Astrocyte (in vitro differentiated cells and primary cell): ENCODE results near the gene FXYD4.

Source experiments
- EZH2 ChIP-seq: IDR thresholded peaks from 2 replicates; pipeline ENCODE4 v1.6.1; 2012; ENCODE audit warnings: mild to moderate bottlenecking, low read length, inconsistent platforms; ENCODE audit not compliant: insufficient read depth
- TF ChIP-seq, protein P1 (sequence below): IDR thresholded peaks from 2 replicates; pipeline ENCODE4 v1.5.1; 2011; ENCODE audit warnings: low read depth, mild to moderate bottlenecking, inconsistent platforms, low read length, moderate library complexity; ENCODE audit not compliant: insufficient read depth

DNA sequence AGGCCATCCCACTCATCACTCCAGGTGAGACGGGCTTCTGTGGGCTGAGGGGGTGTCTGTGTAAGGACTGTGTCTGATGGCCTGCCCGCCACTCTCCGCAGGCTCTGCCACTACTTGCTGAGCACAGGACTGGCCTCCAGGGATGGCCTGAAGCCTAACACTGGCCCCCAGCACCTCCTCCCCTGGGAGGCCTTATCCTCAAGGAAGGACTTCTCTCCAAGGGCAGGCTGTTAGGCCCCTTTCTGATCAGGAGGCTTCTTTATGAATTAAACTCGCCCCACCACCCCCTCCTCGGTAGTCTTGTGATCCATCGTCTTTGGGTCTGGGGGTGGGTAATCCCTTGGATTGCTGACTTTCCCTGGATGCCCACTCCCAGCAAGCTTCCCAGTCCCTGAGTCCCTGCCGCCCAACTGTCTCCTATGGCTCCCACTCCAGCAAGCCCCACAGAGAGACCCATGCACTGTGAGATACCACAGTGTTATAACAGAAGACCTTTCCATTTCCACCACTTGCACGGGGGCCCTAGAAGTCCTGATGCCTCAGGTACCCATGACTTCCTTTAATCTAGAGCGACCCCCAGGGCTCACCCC, 4.7 kb downstream of the FXYD4 start:
- TF ChIP-seq, protein P1, sequence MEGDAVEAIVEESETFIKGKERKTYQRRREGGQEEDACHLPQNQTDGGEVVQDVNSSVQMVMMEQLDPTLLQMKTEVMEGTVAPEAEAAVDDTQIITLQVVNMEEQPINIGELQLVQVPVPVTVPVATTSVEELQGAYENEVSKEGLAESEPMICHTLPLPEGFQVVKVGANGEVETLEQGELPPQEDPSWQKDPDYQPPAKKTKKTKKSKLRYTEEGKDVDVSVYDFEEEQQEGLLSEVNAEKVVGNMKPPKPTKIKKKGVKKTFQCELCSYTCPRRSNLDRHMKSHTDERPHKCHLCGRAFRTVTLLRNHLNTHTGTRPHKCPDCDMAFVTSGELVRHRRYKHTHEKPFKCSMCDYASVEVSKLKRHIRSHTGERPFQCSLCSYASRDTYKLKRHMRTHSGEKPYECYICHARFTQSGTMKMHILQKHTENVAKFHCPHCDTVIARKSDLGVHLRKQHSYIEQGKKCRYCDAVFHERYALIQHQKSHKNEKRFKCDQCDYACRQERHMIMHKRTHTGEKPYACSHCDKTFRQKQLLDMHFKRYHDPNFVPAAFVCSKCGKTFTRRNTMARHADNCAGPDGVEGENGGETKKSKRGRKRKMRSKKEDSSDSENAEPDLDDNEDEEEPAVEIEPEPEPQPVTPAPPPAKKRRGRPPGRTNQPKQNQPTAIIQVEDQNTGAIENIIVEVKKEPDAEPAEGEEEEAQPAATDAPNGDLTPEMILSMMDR: no peak
- no peak for TF ChIP-seq EZH2
